SK-N-SH (cell line): ENCODE data around the gene MYOCOS. TPM values are rescaled to one million over a fixed set of nuclear protein-coding genes. Genes with fewer than 3 reads are reported as not detected.

ENCODE experiments used
- CTCF ChIA-PET: fragments of 300-600, 350-600 bp; formaldehyde crosslinking; extraction: SDS; loops from one replicate; lab custom pipeline; 2021; lab: Yijun Ruan, JAX
- POLR2A ChIA-PET: fragments of 350-600 bp; sonication (Branson Sonifier 250); formaldehyde crosslinking; extraction: SDS; loops from one replicate; lab custom pipeline; 2020; ENCODE audit warnings: antibody characterized with exemption, inconsistent platforms; lab: Yijun Ruan, JAX
- DNase-seq: peaks from one replicate; pipeline ENCODE4 v3.0.0; 2012
- H2AFZ ChIP-seq: fragments of 200-600 bp; sonication (generic); 2 replicates; pipeline ENCODE4 v1.8.1; 2016; ENCODE audit warnings: antibody characterized with exemption, mild to moderate bottlenecking, low read depth
- H3F3A ChIP-seq: fragments of 200-600 bp; sonication (generic); replicated peaks from 2 replicates; pipeline ENCODE3; 2016; ENCODE audit warnings: antibody characterized with exemption, mild to moderate bottlenecking; ENCODE audit not compliant: insufficient read depth
- H3K27ac ChIP-seq, 2 experiments: fragments of 200-500 bp in 1 of 2; fragments of 200-600 bp in 1 of 2; sonication (Bioruptor generic) in 1 of 2; sonication (generic), shearing (Covaris generic) in 1 of 2; 2 replicates each; pipeline versions ENCODE4 v1.5.1 to v1.6.1; 2014 to 2016; ENCODE audit warnings: low read depth in 2 of 2, inconsistent platforms in 1 of 2, low read length in 1 of 2, mild to moderate bottlenecking in 1 of 2, mixed read lengths in 1 of 2
- H3K27me3 ChIP-seq: fragments of 200-600 bp; sonication (generic), shearing (Covaris generic); 2 replicates; pipeline ENCODE4 v1.6.1; 2016; ENCODE audit warnings: mixed run types; ENCODE audit not compliant: insufficient read depth
- H3K36me3 ChIP-seq, 2 experiments: fragments of 200-500 bp in 1 of 2; fragments of 200-600 bp in 1 of 2; sonication (Bioruptor generic) in 1 of 2; sonication (generic) in 1 of 2; replicated peaks in 1 of 2; 2 replicates each; pipeline versions ENCODE3 to v1.5.1; 2014 to 2016; ENCODE audit warnings: low read length in 1 of 2, mild to moderate bottlenecking in 1 of 2; ENCODE audit not compliant: insufficient read depth in 2 of 2, control insufficient read depth in 1 of 2
- H3K4me1 ChIP-seq, 2 experiments: fragments of 200-500 bp in 1 of 2; fragments of 200-600 bp in 1 of 2; sonication (Bioruptor generic) in 1 of 2; sonication (generic), shearing (Covaris generic) in 1 of 2; 2 replicates each; pipeline versions ENCODE4 v1.5.1 to v1.6.1; 2014 to 2016; ENCODE audit warnings: low read depth in 1 of 2, low read length in 1 of 2, mixed run types in 1 of 2; ENCODE audit not compliant: insufficient read depth in 2 of 2, control insufficient read depth in 1 of 2
- H3K4me2 ChIP-seq: fragments of 200-600 bp; sonication (generic), shearing (Covaris generic); 2 replicates; pipeline ENCODE4 v1.6.1; 2017; ENCODE audit warnings: mixed run types
- H3K4me3 ChIP-seq, 2 experiments: fragments of 200-500 bp in 1 of 2; fragments of 200-600 bp in 1 of 2; sonication (Bioruptor generic) in 1 of 2; sonication (generic), shearing (Covaris generic) in 1 of 2; 2 replicates each; pipeline versions ENCODE4 v1.5.1 to v1.8.1; 2014 to 2016; ENCODE audit warnings: low read depth in 2 of 2, inconsistent platforms in 1 of 2, low read length in 1 of 2, mild to moderate bottlenecking in 1 of 2, mixed read lengths in 1 of 2, moderate library complexity in 1 of 2
- H3K79me2 ChIP-seq: fragments of 200-600 bp; sonication (generic); 2 replicates; pipeline ENCODE4 v1.8.1; 2017; ENCODE audit warnings: mild to moderate bottlenecking; ENCODE audit not compliant: insufficient read depth
- H3K9ac ChIP-seq: fragments of 200-600 bp; sonication (generic); 2 replicates; pipeline ENCODE4 v1.6.1; 2017; ENCODE audit warnings: mixed run types
- H3K9me2 ChIP-seq: fragments of 200-600 bp; sonication (generic); 2 replicates; pipeline ENCODE4 v1.6.1; 2017; ENCODE audit warnings: mixed run types
- H3K9me3 ChIP-seq: fragments of 200-600 bp; sonication (generic); 2 replicates; pipeline ENCODE4 v1.6.1; 2017; ENCODE audit warnings: mixed run types, mild to moderate bottlenecking, moderate library complexity
- H4K20me1 ChIP-seq: fragments of 200-600 bp; sonication (generic); 2 replicates; pipeline ENCODE4 v1.6.1; 2017; ENCODE audit warnings: mild to moderate bottlenecking, mixed run types; ENCODE audit not compliant: insufficient read depth
- EP300 ChIP-seq, 2 experiments: IDR thresholded peaks; 2 replicates each; pipeline versions ENCODE4 v1.4.0 to v1.6.1; 2012; ENCODE audit warnings: borderline replicate concordance in 1 of 2, low read depth in 1 of 2, low read length in 1 of 2
- EZH2phosphoT487 ChIP-seq: fragments of 200-600 bp; sonication (generic); IDR thresholded peaks from 2 replicates; pipeline ENCODE4 v1.6.1; 2017; ENCODE audit warnings: low read depth, mixed run types, mild to moderate bottlenecking, antibody characterized with exemption, moderate library complexity, borderline replicate concordance
- FOXM1 ChIP-seq: IDR thresholded peaks from 2 replicates; pipeline ENCODE4 v1.4.0; 2012; ENCODE audit warnings: low read depth, mild to moderate bottlenecking
- GABPA ChIP-seq: IDR thresholded peaks from 2 replicates; pipeline ENCODE4 v1.4.0; 2012; ENCODE audit warnings: low read depth, mild to moderate bottlenecking
- IRF3 ChIP-seq: fragments of 150-350 bp; IDR thresholded peaks from 2 replicates; pipeline ENCODE4 v1.6.1; 2016; ENCODE audit warnings: mild to moderate bottlenecking, low read depth, low read length
- JUND ChIP-seq: IDR thresholded peaks from 2 replicates; pipeline ENCODE4 v1.4.0; 2012
- MXI1 ChIP-seq: IDR thresholded peaks from 2 replicates; pipeline ENCODE4 v1.6.1; 2012; ENCODE audit warnings: mild to moderate bottlenecking, low read depth, low read length, improper control_type of control experiment
- NFIC ChIP-seq: IDR thresholded peaks from 2 replicates; pipeline ENCODE4 v1.4.0; 2012; ENCODE audit warnings: borderline replicate concordance
- PBX3 ChIP-seq: IDR thresholded peaks from 2 replicates; pipeline ENCODE4; 2012
- RAD21 ChIP-seq: IDR thresholded peaks from 2 replicates; pipeline ENCODE4 v1.6.1; 2012; ENCODE audit warnings: mild to moderate bottlenecking, low read length
- RCOR1 ChIP-seq: fragments of 150-350 bp; IDR thresholded peaks from 2 replicates; pipeline ENCODE4 v1.6.1; 2017; ENCODE audit warnings: antibody characterized with exemption, low read length
- RFX5 ChIP-seq: IDR thresholded peaks from 2 replicates; pipeline ENCODE4 v1.6.1; 2012; ENCODE audit warnings: mild to moderate bottlenecking, improper control_type of control experiment, low read length
- RXRA ChIP-seq: IDR thresholded peaks from 2 replicates; pipeline ENCODE4 v1.4.0; 2012; ENCODE audit warnings: low read depth, mild to moderate bottlenecking, borderline replicate concordance
- SIN3A ChIP-seq: IDR thresholded peaks from 2 replicates; pipeline ENCODE4 v1.6.1; 2012; ENCODE audit warnings: low read depth, mild to moderate bottlenecking, low read length, moderate library complexity, borderline replicate concordance
- SMC3 ChIP-seq: IDR thresholded peaks from 2 replicates; pipeline ENCODE4 v1.6.1; 2012; ENCODE audit warnings: low read depth, low read length, improper control_type of control experiment
- TCF12 ChIP-seq: IDR thresholded peaks from 2 replicates; pipeline ENCODE4 v1.4.0; 2012
- TEAD4 ChIP-seq: IDR thresholded peaks from 2 replicates; pipeline ENCODE4 v1.4.0; 2012; ENCODE audit warnings: mild to moderate bottlenecking, borderline replicate concordance; ENCODE audit not compliant: insufficient read depth
- USF1 ChIP-seq: IDR thresholded peaks from 2 replicates; pipeline ENCODE4 v1.4.0; 2012; ENCODE audit warnings: low read depth, borderline replicate concordance
- YY1 ChIP-seq: IDR thresholded peaks from 2 replicates; pipeline ENCODE4 v1.4.0; 2012; ENCODE audit warnings: low read depth, mild to moderate bottlenecking
- ZBTB33 ChIP-seq: IDR thresholded peaks from 2 replicates; pipeline ENCODE4 v1.4.0; 2012; ENCODE audit warnings: low read depth, borderline replicate concordance
- WGBS: methylation state at CpG from one replicate; pipeline ENCODE4 v1.1.6; 2017; ENCODE audit warnings: low lambda C conversion rate; 5-methylcytosine and 5-hydroxymethylcytosine counted together
- polyA plus RNA-seq, 3 experiments: library from polyadenylated mRNA; depleted of rRNA; stranded (reverse); fragments of >200 nt; gene quantifications; 2 replicates each; pipeline ENCODE4 v1.2.3, GENCODE V29; 2012

The MYOCOS gene
- polyA plus RNA-seq, 1 of the 3 experiments (the other 2 are of a cell fraction): not detected

GRCh38 chr1:171576144-171576543 lies 45.9 kb upstream of the MYOCOS start (continued):
- no peak for TF ChIP-seq EZH2phosphoT487
- TF ChIP-seq, all 33 proteins: peak for 0

GRCh38 chr1:171581226-171581625 lies 40.8 kb upstream of the MYOCOS start:
- WGBS: 93% methylated on average over 3 of the region's 3 CpGs
- no peak for TF ChIP-seq FOXM1
- no peak for TF ChIP-seq JUND
- no peak for TF ChIP-seq ZBTB33
- TF ChIP-seq TEAD4: no peak
- no peak for TF ChIP-seq YY1
- no peak for TF ChIP-seq IRF3
- no peak for TF ChIP-seq RXRA
- TF ChIP-seq SIN3A: no peak
- no peak for TF ChIP-seq RAD21
- no peak for TF ChIP-seq GABPA
- no peak for TF ChIP-seq PBX3
- TF ChIP-seq, all 33 proteins: peak for 0
- Histone ChIP-seq H3K9ac (no peak overlapping the region), H3K27me3 (no peaks in the 10 kb centered on the region), H3F3A (peaks cover 3% of the 10 kb centered on the region), H3K27ac (no peak overlapping the region), H3K9me3 (no peaks in the 10 kb centered on the region), H3K4me2 (no peak overlapping the region), H3K36me3 (peaks cover 85 to 89% of the 10 kb centered on the region in 2 experiments), H3K4me1 (no peaks in the 10 kb centered on the region), H3K9me2 (no peaks in the 10 kb centered on the region), H3K4me3 (no peak overlapping the region), H2AFZ (no peak overlapping the region), H3K79me2 (peaks cover 25% of the 10 kb centered on the region), H4K20me1 (no peaks in the 10 kb centered on the region)
- POLR2A ChIA-PET: no interaction called here
- CTCF ChIA-PET: interaction anchor here (0.8 kb wide), 1 partner anchor 73 kb away, joined by 3 read pairs; no protein-coding TSS in a partner anchor
- DNase-seq: no peak

GRCh38 chr1:171581766-171582165 lies 40.3 kb upstream of the MYOCOS start:
- ChIA-PET CTCF (interaction anchor here (0.7 kb wide), 1 partner anchor 216 kb away, joined by 3 read pairs; no protein-coding TSS in a partner anchor), POLR2A (no interaction called here)
- H3K27ac ChIP-seq: no peak overlapping the region
- H3K9me3 ChIP-seq: no peaks in the 10 kb centered on the region
- no peaks in the 10 kb centered on the region for H3K4me1 ChIP-seq
- H3K9ac ChIP-seq: no peak overlapping the region
- no peak overlapping the region for H3K4me2 ChIP-seq
- H3K27me3 ChIP-seq: no peaks in the 10 kb centered on the region
- H4K20me1 ChIP-seq: no peaks in the 10 kb centered on the region
- peaks cover 3% of the 10 kb centered on the region for H3F3A ChIP-seq
- no peak overlapping the region for H3K4me3 ChIP-seq
- no peak for DNase-seq
- no peak overlapping the region for H2AFZ ChIP-seq
- H3K9me2 ChIP-seq: no peaks in the 10 kb centered on the region
- TF ChIP-seq SMC3 (no peak), YY1 (no peak), NFIC (no peak), RCOR1 (no peak), USF1 (no peak), EZH2phosphoT487 (no peak), ZBTB33 (no peak), RFX5 (no peak), TEAD4 (no peak), MXI1 (no peak), FOXM1 (no peak), EP300 (IDR thresholded peaks at IDR 0.05; ENCODE audit: borderline replicate concordance in 1 of 2, low read depth in 1 of 2, low read length in 1 of 2) (no peak), TCF12 (no peak)
- peaks cover 22% of the 10 kb centered on the region for H3K79me2 ChIP-seq
- H3K36me3 ChIP-seq: peaks cover 79 to 87% of the 10 kb centered on the region in 2 experiments
